Progenitor cell of endocrine pancreas (in vitro differentiated cells): ENCODE data around the gene ATOSA. TPM values are rescaled to one million over a fixed set of nuclear protein-coding genes. Genes with fewer than 3 reads are reported as not detected.

Experiments used
- DNase-seq: peaks from one replicate; pipeline ENCODE4 v3.0.0; 2021; ENCODE audit warnings: low spot score; ENCODE audit not compliant: unreplicated experiment
- H3K27ac Mint-ChIP-seq: 2 replicates; pipeline ENCODE4 v1.8.0; 2021; ENCODE audit warnings: mild to moderate bottlenecking, moderate library complexity, mixed read lengths
- H3K27me3 Mint-ChIP-seq: 2 replicates; pipeline ENCODE4 v1.8.0; 2021; ENCODE audit warnings: mixed read lengths
- H3K36me3 Mint-ChIP-seq: 2 replicates; pipeline ENCODE4 v1.8.0; 2022; ENCODE audit warnings: mixed read lengths; ENCODE audit not compliant: insufficient read depth
- H3K4me1 Mint-ChIP-seq: 2 replicates; pipeline ENCODE4 v1.8.0; 2021; ENCODE audit warnings: low read depth, mixed read lengths
- H3K4me3 Mint-ChIP-seq: 2 replicates; pipeline ENCODE4 v1.8.0; 2021; ENCODE audit warnings: low read depth, mild to moderate bottlenecking, moderate library complexity, mixed read lengths
- H3K9me3 Mint-ChIP-seq: 2 replicates; pipeline ENCODE4 v1.8.0; 2021; ENCODE audit warnings: low read depth, mixed read lengths
- CTCF ChIP-seq: fragments of 200-600 bp; sonication (generic); IDR thresholded peaks from one replicate; pipeline ENCODE4 v1.5.0; 2021; ENCODE audit warnings: antibody characterized with exemption, mild to moderate bottlenecking; ENCODE audit not compliant: unreplicated experiment
- long read RNA-seq: library from polyadenylated mRNA; unstranded; transcript quantifications from one replicate; pipeline ENCODE4 v2.0.0, GENCODE V29; 2020
- total RNA-seq: library from RNA; stranded (reverse); gene quantifications from 2 replicates; pipeline ENCODE4 v1.2.1, GENCODE V29; 2021

The ATOSA gene
- 56.9 and 61.8 TPM in 2 replicates for total RNA-seq
- long read RNA-seq, partial matches to known transcripts: 56 of 79 reads
- long read RNA-seq, other reads (novel, unspliced or antisense): 21 of 79 reads

DNA sequence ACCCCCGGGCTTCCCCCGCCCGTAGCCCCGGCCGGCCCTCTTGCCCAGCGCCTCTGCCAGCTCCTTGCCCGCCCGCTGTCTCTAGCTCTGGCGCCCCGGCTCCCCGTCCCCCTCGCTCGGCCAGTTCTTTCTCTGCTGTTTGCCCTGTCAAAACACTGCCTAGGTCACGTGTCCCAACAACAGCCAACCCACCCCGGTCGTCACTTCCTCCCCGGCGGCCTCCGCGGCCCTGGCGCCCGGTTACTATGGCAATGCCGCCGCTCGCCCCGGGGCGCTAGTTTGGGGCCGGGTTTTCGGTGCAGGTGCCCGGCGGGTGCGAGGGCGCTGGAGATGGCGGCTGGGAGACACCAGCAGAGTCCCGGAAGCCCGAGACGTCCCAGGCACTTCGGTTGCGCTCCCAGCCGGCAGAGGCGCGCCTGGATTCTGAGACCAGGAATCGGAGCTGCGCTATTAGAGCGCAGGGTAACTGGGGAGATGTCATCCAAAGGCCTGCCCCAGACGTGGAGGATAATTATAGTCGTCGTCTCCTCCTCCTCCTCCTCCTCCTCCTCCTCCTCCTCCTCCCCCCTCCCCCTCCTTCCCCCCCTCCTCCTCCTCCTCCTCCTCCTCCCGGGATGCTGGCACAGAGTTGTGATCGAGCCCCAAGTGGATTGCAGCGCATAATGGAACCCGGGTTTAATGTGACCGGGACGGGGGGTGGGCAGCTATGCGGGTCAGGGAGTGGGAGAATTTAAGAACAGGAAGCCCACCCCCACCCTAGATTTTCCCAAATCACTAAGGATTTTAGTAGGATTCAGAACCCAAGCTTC lies at the start of gene ATOSA:
Gene ATOSA, minus strand, starts transcription at position 157 of the 809 bp plus-strand sequence. CDS start 1,367 bp downstream, outside the sequence.
- peak; percentile 13 for TF ChIP-seq CTCF
- peak; percentile 85 for DNase-seq
- Mint-ChIP-seq H3K4me3 (peak within 1 kb of the TSS; percentile 99), H3K27ac (peak within 1 kb of the TSS; percentile 100), H3K27me3 (no peaks in the 10 kb centered on the region), H3K36me3 (peaks cover 5% of the 10 kb centered on the region), H3K9me3 (no peaks in the 10 kb centered on the region), H3K4me1 (peaks cover 25% of the 10 kb centered on the region)

GRCh38 chr15:52728899-52729298 lies 49.7 kb upstream of the ATOSA start:
- no peaks in the 10 kb centered on the region for H3K4me1 Mint-ChIP-seq
- H3K27me3 Mint-ChIP-seq: no peaks in the 10 kb centered on the region
- H3K9me3 Mint-ChIP-seq: no peaks in the 10 kb centered on the region
- no peaks in the 10 kb centered on the region for H3K36me3 Mint-ChIP-seq
- TF ChIP-seq CTCF: no peak
- H3K27ac Mint-ChIP-seq: no peak overlapping the region
- no peak overlapping the region for H3K4me3 Mint-ChIP-seq
- DNase-seq: no peak

GRCh38 chr15:52727815-52728214 lies 48.6 kb upstream of the ATOSA start:
- H3K27me3 Mint-ChIP-seq: no peaks in the 10 kb centered on the region
- no peak for TF ChIP-seq CTCF
- no peaks in the 10 kb centered on the region for H3K36me3 Mint-ChIP-seq
- no peak overlapping the region for H3K27ac Mint-ChIP-seq
- H3K4me1 Mint-ChIP-seq: no peaks in the 10 kb centered on the region
- no peak for DNase-seq
- H3K9me3 Mint-ChIP-seq: no peaks in the 10 kb centered on the region
- H3K4me3 Mint-ChIP-seq: no peak overlapping the region

DNA sequence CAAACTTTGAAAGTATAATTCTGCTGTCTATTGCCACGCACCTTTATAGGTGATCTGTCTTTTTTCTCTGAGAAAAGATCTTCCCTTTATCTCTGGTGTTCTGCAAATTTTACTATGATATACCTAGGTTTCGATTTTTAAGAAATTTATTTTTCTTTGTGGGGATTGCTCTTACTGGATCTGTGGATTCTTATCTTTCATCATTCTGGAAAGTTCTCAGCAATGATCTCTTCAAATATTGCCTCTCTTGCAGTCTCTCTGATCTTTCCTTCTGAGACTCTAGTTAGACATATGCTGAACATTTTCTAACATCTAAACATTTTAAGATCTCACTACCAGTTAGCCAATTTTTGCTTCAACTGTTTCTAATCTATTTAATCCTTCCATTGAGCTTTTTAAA lies 47.0 kb upstream of the ATOSA start:
- no peak overlapping the region for H3K4me3 Mint-ChIP-seq
- peaks cover 2% of the 10 kb centered on the region for H3K4me1 Mint-ChIP-seq
- no peaks in the 10 kb centered on the region for H3K27me3 Mint-ChIP-seq
- no peaks in the 10 kb centered on the region for H3K9me3 Mint-ChIP-seq
- TF ChIP-seq CTCF: no peak
- H3K27ac Mint-ChIP-seq: no peak overlapping the region
- no peak for DNase-seq
- no peaks in the 10 kb centered on the region for H3K36me3 Mint-ChIP-seq

GRCh38 chr15:52718551-52718950 lies 39.4 kb upstream of the ATOSA start:
- no peak for TF ChIP-seq CTCF
- Mint-ChIP-seq H3K4me3 (no peak overlapping the region), H3K27ac (no peak overlapping the region)

More at GRCh38 chr15:52718551-52718950, 39.4 kb upstream of the ATOSA start:
- peaks cover 2% of the 10 kb centered on the region for H3K4me1 Mint-ChIP-seq
- no peaks in the 10 kb centered on the region for H3K36me3 Mint-ChIP-seq
- no peak for DNase-seq
- no peaks in the 10 kb centered on the region for H3K27me3 Mint-ChIP-seq
- H3K9me3 Mint-ChIP-seq: no peaks in the 10 kb centered on the region
